ENCODE measurements around the gene MARK3. TPM values are rescaled to one million over a fixed set of nuclear protein-coding genes. Genes with fewer than 3 reads are reported as not detected.

MARK3 gene
- total RNA-seq, 1 experiment from 2014 or later: 189 TPM

DNA sequence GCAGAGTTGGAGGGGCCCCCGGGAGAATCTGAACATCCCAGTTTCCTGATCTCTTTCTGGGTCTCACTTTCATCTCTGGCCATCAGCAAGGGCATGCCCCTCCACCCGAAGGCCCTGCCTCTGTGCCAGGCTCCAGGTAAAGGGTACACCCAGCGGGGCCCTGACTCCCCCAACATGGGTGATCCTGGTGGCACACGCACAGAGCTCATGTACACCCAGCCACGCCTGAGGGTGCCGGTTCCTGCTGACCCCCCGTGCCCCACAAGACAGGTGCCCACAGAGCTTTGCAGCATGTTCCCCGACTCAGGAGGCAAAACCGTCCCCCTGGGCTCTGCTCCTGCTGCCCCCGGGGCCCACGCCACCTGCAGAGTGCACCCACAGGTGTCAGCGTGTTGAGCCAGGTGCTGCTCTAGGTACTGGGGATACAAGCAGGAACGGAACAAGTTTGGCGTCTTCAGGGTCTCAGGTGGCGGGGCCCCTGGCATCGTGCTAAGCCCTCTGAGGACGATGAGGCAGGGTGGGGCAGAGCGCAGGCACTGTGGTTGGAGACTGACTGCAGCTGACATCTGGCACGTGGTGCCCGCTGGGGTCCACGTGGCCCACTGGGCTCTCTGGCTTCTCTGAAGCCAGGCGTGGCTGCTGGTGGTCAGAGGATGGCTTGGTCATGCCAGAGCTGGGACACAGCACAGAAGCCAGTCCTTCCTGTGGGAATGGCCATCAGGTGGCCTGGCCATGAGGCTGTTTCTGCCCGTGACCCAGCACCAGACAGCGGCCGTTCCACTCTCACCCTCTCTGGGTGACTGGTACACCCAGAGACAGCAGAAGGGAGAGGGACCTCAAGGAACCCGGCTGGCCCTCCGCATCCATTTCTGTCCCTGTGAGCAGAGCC lies 163.5 kb downstream of the MARK3 start:
- BruUV-seq (replicated peaks): no TSS peak
- no peaks in the 10 kb centered on the region for H3K27me3 ChIP-seq (ENCODE audit: insufficient read depth, low read depth)
- H3K4me3 ChIP-seq: no peak overlapping the region
- H3K4me1 ChIP-seq (replicated peaks; ENCODE audit: insufficient read depth): peaks cover 14% of the 10 kb centered on the region
- ChIA-PET POLR2A (ENCODE audit: unreplicated experiment) (interaction anchor here (0.8 kb wide), 1 partner anchor 70 kb away, joined by 3 read pairs; no protein-coding TSS in a partner anchor), CTCF (interaction anchor here (0.5 to 0.6 kb wide), 2 partner anchors 28 to 770 kb away, joined by 3 to 5 read pairs; no protein-coding TSS in a partner anchor)
- H3K9me2 ChIP-seq (ENCODE audit: insufficient read depth): no peaks in the 10 kb centered on the region
- no peak for TF ChIP-seq EZH2 (IDR thresholded peaks at IDR 0.05; ENCODE audit: low read depth)
- TF ChIP-seq, protein P1, sequence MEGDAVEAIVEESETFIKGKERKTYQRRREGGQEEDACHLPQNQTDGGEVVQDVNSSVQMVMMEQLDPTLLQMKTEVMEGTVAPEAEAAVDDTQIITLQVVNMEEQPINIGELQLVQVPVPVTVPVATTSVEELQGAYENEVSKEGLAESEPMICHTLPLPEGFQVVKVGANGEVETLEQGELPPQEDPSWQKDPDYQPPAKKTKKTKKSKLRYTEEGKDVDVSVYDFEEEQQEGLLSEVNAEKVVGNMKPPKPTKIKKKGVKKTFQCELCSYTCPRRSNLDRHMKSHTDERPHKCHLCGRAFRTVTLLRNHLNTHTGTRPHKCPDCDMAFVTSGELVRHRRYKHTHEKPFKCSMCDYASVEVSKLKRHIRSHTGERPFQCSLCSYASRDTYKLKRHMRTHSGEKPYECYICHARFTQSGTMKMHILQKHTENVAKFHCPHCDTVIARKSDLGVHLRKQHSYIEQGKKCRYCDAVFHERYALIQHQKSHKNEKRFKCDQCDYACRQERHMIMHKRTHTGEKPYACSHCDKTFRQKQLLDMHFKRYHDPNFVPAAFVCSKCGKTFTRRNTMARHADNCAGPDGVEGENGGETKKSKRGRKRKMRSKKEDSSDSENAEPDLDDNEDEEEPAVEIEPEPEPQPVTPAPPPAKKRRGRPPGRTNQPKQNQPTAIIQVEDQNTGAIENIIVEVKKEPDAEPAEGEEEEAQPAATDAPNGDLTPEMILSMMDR (conservative IDR thresholded peaks at IDR 0.05): no peak
- H3K9me3 ChIP-seq (ENCODE audit: insufficient read depth, low read depth): no peaks in the 10 kb centered on the region
- no peak overlapping the region for H2AFZ ChIP-seq
- H3K4me2 ChIP-seq: no peak overlapping the region
- no peaks in the 10 kb centered on the region for H3K36me3 ChIP-seq (ENCODE audit: low read depth)
- no peak for DNase-seq
- peaks cover 13% of the 10 kb centered on the region for H3F3A ChIP-seq (ENCODE audit: insufficient read depth, low read depth)
- no peak overlapping the region for H3K27ac ChIP-seq
- no peaks in the 10 kb centered on the region for H3K79me2 ChIP-seq (ENCODE audit: low read depth)
- intact Hi-C loops (cut with micrococcal nuclease; ENCODE audit: unreplicated experiment): loop anchor here (10.0 kb wide), 1 partner anchor 1024 kb away; no protein-coding TSS in a partner anchor
- H4K20me1 ChIP-seq (ENCODE audit: insufficient read depth): peaks cover 47% of the 10 kb centered on the region

DNA sequence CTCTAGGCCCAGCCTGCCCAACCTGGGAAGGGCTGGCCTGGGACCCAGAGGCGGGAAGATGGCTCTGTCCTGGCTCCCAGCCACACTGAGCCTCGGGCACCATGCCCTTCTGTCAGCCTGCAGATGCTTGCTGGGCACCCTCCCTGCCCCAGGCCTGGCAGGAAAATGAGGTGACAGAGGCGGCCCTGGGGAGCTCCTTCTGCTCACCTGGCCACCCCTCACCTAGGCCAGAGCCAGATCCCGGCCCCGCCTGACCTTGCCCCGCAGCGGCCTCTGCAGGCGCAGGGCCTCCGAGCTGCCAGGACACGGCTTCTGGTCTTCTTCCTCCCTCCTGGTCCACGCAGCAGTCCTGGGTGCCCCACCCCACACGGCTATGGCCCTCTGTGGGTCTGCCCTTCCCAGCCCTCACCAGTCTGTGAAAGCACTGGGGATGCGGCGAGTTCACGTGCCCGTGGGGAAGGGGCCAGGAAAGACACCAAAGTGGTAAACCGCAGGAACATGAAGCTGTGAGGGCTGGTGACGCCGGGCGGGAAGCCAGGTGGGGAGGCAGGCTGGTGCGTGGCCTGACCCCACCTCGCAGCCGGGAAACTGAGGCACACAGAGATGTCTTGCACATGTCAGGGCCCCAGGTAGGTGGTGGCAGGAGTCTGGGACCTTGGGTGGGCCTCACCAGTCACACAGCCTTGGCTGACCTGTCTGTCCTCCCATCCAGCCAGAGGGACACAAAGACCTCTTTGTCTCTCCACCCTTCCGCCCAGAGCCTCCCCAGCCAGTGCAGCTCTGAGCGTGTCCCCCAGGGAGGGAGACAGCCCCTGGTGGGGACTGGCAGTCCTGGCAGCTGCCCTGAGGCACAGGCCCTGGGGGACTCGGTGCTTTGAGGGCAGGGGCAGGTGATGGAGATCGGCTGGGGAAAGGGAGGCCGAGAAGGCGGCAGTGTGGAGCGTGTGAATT lies 164.4 kb downstream of the MARK3 start:
- Histone ChIP-seq H3K4me3 (no peak overlapping the region), H3K4me1 (replicated peaks; ENCODE audit: insufficient read depth) (peaks cover 12% of the 10 kb centered on the region; the same call in 1 of the 2 replicates), H3K9me2 (ENCODE audit: insufficient read depth) (no peaks in the 10 kb centered on the region), H3K79me2 (ENCODE audit: low read depth) (no peaks in the 10 kb centered on the region), H3K27me3 (ENCODE audit: insufficient read depth, low read depth) (no peaks in the 10 kb centered on the region), H3F3A (ENCODE audit: insufficient read depth, low read depth) (peaks cover 16% of the 10 kb centered on the region), H3K27ac (no peak overlapping the region), H2AFZ (no peak overlapping the region), H3K9me3 (ENCODE audit: insufficient read depth, low read depth) (no peaks in the 10 kb centered on the region), H4K20me1 (ENCODE audit: insufficient read depth) (peaks cover 49% of the 10 kb centered on the region), H3K36me3 (ENCODE audit: low read depth) (no peaks in the 10 kb centered on the region), H3K4me2 (no peak overlapping the region)
- no TSS peak for BruUV-seq (replicated peaks)
- no peak for TF ChIP-seq EZH2 (IDR thresholded peaks at IDR 0.05; ENCODE audit: low read depth)
- TF ChIP-seq, protein P1 (conservative IDR thresholded peaks at IDR 0.05): no peak
- CTCF ChIA-PET: interaction anchor here (0.5 to 1.1 kb wide), 2 partner anchors 10 to 771 kb away, joined by 3 to 4 read pairs; no protein-coding TSS in a partner anchor
- POLR2A ChIA-PET (ENCODE audit: unreplicated experiment): interaction anchor here (0.8 kb wide), 1 partner anchor 69 kb away, joined by 3 read pairs; no protein-coding TSS in a partner anchor
- DNase-seq: no peak
- intact Hi-C loops (cut with micrococcal nuclease; ENCODE audit: unreplicated experiment): loop anchor here (10.0 kb wide), 1 partner anchor 1025 kb away; no protein-coding TSS in a partner anchor

Measured in PC-9 (cell line).